K562 treated with DMSO at 1 percent for 48 hours (cell line): ENCODE results near the gene SPTY2D1. TPM values are rescaled to one million over a fixed set of nuclear protein-coding genes. Genes with fewer than 3 reads are reported as not detected.

ENCODE experiments used
- total RNA-seq: library from RNA; unstranded; fragments of 300-600 nt; gene quantifications from 2 replicates; pipeline ENCODE4 v1.2.3, GENCODE V29; 2022; ENCODE audit warnings: low replicate concordance; ENCODE audit errors: extremely low read depth

SPTY2D1 gene
- not detected in 2 replicates for total RNA-seq

GRCh38 chr11:18634140-18635032, at the start of gene SPTY2D1:
SPTY2D1 (minus strand) TSS chr11:18634342; CDS start chr11:18634257, 85 bp downstream.

GRCh38 chr11:18599739-18600230, 34.4 kb downstream of the SPTY2D1 start, which contains the start of gene MISFA:
MISFA (plus strand) TSS chr11:18599789; CDS start chr11:18599929, 140 bp downstream.

GRCh38 chr11:18588297-18589252, 45.6 kb downstream of the SPTY2D1 start, which contains the start of gene UEVLD:
UEVLD (minus strand) TSS chr11:18588734; CDS start chr11:18588654, 80 bp downstream.

Other genes starting within 250 kb of the SPTY2D1 start
- 828 TPM in 1 of 2 replicates, not detected in the other for gene LDHA, start 239.8 kb downstream of the SPTY2D1 start, total RNA-seq
- gene LDHC, start 222.0 kb downstream of the SPTY2D1 start, total RNA-seq = not detected in 2 replicates
- not detected in 2 replicates for gene LDHAL6A, start 178.5 kb downstream of the SPTY2D1 start, total RNA-seq
- gene TSG101, start 107.4 kb downstream of the SPTY2D1 start, total RNA-seq = not detected in 2 replicates
- gene UEVLD, start 45.6 kb downstream of the SPTY2D1 start, total RNA-seq = not detected in 2 replicates
- not detected in 2 replicates for gene MISFA, start 34.6 kb downstream of the SPTY2D1 start, total RNA-seq
- gene TMEM86A, start 64.4 kb upstream of the SPTY2D1 start, total RNA-seq = not detected in 2 replicates
- gene IGSF22, start 91.8 kb upstream of the SPTY2D1 start, total RNA-seq = not detected in 2 replicates
- gene PTPN5, start 157.5 kb upstream of the SPTY2D1 start, total RNA-seq = not detected in 2 replicates